BE2C (cell line): Measurements from ENCODE around the gene S100G.

Experiments used
- DNase-seq: peaks from one replicate; pipeline ENCODE4 v3.0.0-alpha.2; 2020
- H3K27me3 ChIP-seq: fragments of 250-450 bp; sonication (Bioruptor Pico); 2 replicates; pipeline ENCODE4 v1.5.1; 2020; ENCODE audit warnings: mild to moderate bottlenecking
- H3K36me3 ChIP-seq: fragments of 250-450 bp; sonication (Bioruptor Pico); 2 replicates; pipeline ENCODE4 v1.5.1; 2020; ENCODE audit warnings: mild to moderate bottlenecking
- H3K4me1 ChIP-seq: fragments of 250-450 bp; sonication (Bioruptor Pico); 2 replicates; pipeline ENCODE4 v1.5.1; 2020
- H3K4me3 ChIP-seq: 2 replicates; pipeline ENCODE4 v1.5.1; 2011; ENCODE audit warnings: low read depth, low read length
- H3K9me3 ChIP-seq: fragments of 250-450 bp; sonication (Bioruptor Pico); 2 replicates; pipeline ENCODE4 v1.5.1; 2020
- CTCF ChIP-seq: IDR thresholded peaks from 2 replicates; pipeline ENCODE4 v1.5.1; 2012; ENCODE audit warnings: mild to moderate bottlenecking, low read depth, low read length

The S100G gene

GRCh38 chrX:16664626-16665025 is 14.7 kb downstream of the S100G start:
- Histone ChIP-seq H3K27me3 (no peaks in the 10 kb centered on the region), H3K4me1 (no peaks in the 10 kb centered on the region), H3K36me3 (no peaks in the 10 kb centered on the region), H3K9me3 (no peaks in the 10 kb centered on the region), H3K4me3 (no peak overlapping the region)
- DNase-seq: no peak
- peak; percentile 27 for TF ChIP-seq CTCF

GRCh38 chrX:16665089-16665488 is 15.1 kb downstream of the S100G start:
- no peak for DNase-seq
- Histone ChIP-seq H3K27me3 (no peaks in the 10 kb centered on the region), H3K4me1 (no peaks in the 10 kb centered on the region), H3K4me3 (no peak overlapping the region), H3K9me3 (no peaks in the 10 kb centered on the region), H3K36me3 (no peaks in the 10 kb centered on the region)
- TF ChIP-seq CTCF: no peak

- no peaks in the 10 kb centered on the region for H3K4me1 ChIP-seq
- H3K27me3 ChIP-seq: no peaks in the 10 kb centered on the region
- H3K9me3 ChIP-seq: no peaks in the 10 kb centered on the region
- H3K36me3 ChIP-seq: no peaks in the 10 kb centered on the region
- H3K4me3 ChIP-seq: no peak overlapping the region
- DNase-seq: no peak
- TF ChIP-seq CTCF: no peak
Observed at GRCh38 chrX:16666541-16666940, 16.6 kb downstream of the S100G start.

- TF ChIP-seq CTCF: peak; percentile 47
- no peaks in the 10 kb centered on the region for H3K36me3 ChIP-seq
- DNase-seq: peak; percentile 19
- no peaks in the 10 kb centered on the region for H3K9me3 ChIP-seq
- H3K4me1 ChIP-seq: no peaks in the 10 kb centered on the region
- no peaks in the 10 kb centered on the region for H3K27me3 ChIP-seq
- no peak overlapping the region for H3K4me3 ChIP-seq
Observed at GRCh38 chrX:16671005-16671404, 21.0 kb downstream of the S100G start.

- Histone ChIP-seq H3K4me1 (no peaks in the 10 kb centered on the region), H3K27me3 (no peaks in the 10 kb centered on the region), H3K9me3 (no peaks in the 10 kb centered on the region), H3K36me3 (no peaks in the 10 kb centered on the region), H3K4me3 (no peak overlapping the region)
- DNase-seq: no peak
- no peak for TF ChIP-seq CTCF
Observed at GRCh38 chrX:16678689-16679088, 28.7 kb downstream of the S100G start.

GRCh38 chrX:16683007-16683664 is 33.2 kb downstream of the S100G start:
- no peak for DNase-seq
- TF ChIP-seq CTCF: no peak
- H3K4me3 ChIP-seq: no peak overlapping the region
- no peaks in the 10 kb centered on the region for H3K36me3 ChIP-seq
- no peaks in the 10 kb centered on the region for H3K9me3 ChIP-seq
- H3K27me3 ChIP-seq: no peaks in the 10 kb centered on the region
- H3K4me1 ChIP-seq: no peaks in the 10 kb centered on the region
